Coronary artery (tissue), 2 donors: ENCODE data around the gene MVK.

ENCODE experiments used
- DNase-seq: peaks from one replicate; pipeline ENCODE4 v3.0.0-alpha.2; 2017; ENCODE audit warnings: low spot score
- H3K27ac ChIP-seq, 2 donors: fragments of 200-600 bp; sonication (generic); one replicate each; pipeline ENCODE4 v1.5.1; 2016 to 2019
- H3K4me3 ChIP-seq: fragments of 200-600 bp; sonication (generic); 2 replicates; pipeline ENCODE4 v1.5.1; 2016; ENCODE audit warnings: mild to moderate bottlenecking, moderate library complexity
- CTCF ChIP-seq: fragments of 200-600 bp; sonication (generic); IDR thresholded peaks from one replicate; pipeline ENCODE4 v1.5.1; 2019; ENCODE audit warnings: antibody characterized with exemption

MVK gene

GRCh38 chr12:109625131-109625559 lies 51.6 kb downstream of the MVK start:
- Histone ChIP-seq H3K27ac (no peak overlapping the region), H3K4me3 (no peak overlapping the region)
- no peak for DNase-seq
- TF ChIP-seq CTCF: no peak

- DNase-seq: no peak
- Histone ChIP-seq H3K4me3 (no peak overlapping the region), H3K27ac (no peak overlapping the region)
- TF ChIP-seq CTCF: no peak
Measured at GRCh38 chr12:109625749-109626377, 52.3 kb downstream of the MVK start.

- Histone ChIP-seq H3K27ac (no peak overlapping the region), H3K4me3 (no peak overlapping the region)
- no peak for TF ChIP-seq CTCF
- no peak for DNase-seq
Measured at GRCh38 chr12:109626378-109627115, 53.0 kb downstream of the MVK start.

GRCh38 chr12:109627633-109628032 lies 54.0 kb downstream of the MVK start:
- H3K4me3 ChIP-seq: no peak overlapping the region
- H3K27ac ChIP-seq: no peak overlapping the region
- TF ChIP-seq CTCF: no peak
- no peak for DNase-seq

- H3K27ac ChIP-seq: no peak overlapping the region
- no peak for DNase-seq
- TF ChIP-seq CTCF: no peak
- no peak overlapping the region for H3K4me3 ChIP-seq
Measured at GRCh38 chr12:109630107-109630506, 56.5 kb downstream of the MVK start.

- DNase-seq: no peak
- Histone ChIP-seq H3K27ac (no peak overlapping the region), H3K4me3 (no peak overlapping the region)
- TF ChIP-seq CTCF: no peak
Measured at GRCh38 chr12:109630815-109631214, 57.2 kb downstream of the MVK start.

- TF ChIP-seq CTCF: no peak
- no peak for DNase-seq
- H3K27ac ChIP-seq: no peak overlapping the region
- H3K4me3 ChIP-seq: no peak overlapping the region
Measured at GRCh38 chr12:109631302-109631701, 57.7 kb downstream of the MVK start.
